ENCODE data around the gene ABHD12B.
A peak's percentile ranks its signal among the peaks of the same experiment; 100 is the strongest.
"Not testable (repeated sequence)": the region's sequence is repeated elsewhere in the genome, so short reads cannot be mapped to it uniquely, and the experiment has no call there.

ABHD12B gene

GRCh38 chr14:50936882-50937281 is 65.0 kb downstream of the ABHD12B start:
- DNase-seq (ENCODE audit: low spot score), result no peak
- Histone ChIP-seq H3K4me3 (no peak overlapping the region), H3K27ac (no peak overlapping the region)
- no peak for TF ChIP-seq CTCF (IDR thresholded peaks at IDR 0.05)

GRCh38 chr14:50937325-50937724 is 65.5 kb downstream of the ABHD12B start:
- DNase-seq (ENCODE audit: low spot score), result no peak
- Histone ChIP-seq H3K4me3 (no peak overlapping the region), H3K27ac (no peak overlapping the region)
- TF ChIP-seq CTCF (IDR thresholded peaks at IDR 0.05), result no peak

DNA sequence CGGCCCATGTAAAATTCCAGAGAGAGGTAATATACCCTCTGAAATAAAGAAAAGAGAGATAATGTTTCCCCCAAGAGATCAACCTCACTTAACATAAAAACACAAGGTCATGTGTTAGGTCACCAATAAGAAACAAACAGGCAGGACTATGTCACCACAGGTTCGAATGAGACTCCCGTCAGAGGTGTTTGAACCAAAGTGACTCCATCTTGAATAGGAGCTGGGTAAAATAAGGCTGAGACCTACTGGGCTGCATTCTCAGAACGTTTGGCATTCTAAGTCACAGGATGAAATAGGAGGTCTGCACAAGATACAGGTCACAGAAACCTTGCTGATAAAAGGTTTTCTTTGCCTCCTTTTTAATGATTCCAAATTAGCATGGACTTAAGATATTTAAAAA is 65.9 kb downstream of the ABHD12B start:
- no peak overlapping the region for H3K27ac ChIP-seq

DNA sequence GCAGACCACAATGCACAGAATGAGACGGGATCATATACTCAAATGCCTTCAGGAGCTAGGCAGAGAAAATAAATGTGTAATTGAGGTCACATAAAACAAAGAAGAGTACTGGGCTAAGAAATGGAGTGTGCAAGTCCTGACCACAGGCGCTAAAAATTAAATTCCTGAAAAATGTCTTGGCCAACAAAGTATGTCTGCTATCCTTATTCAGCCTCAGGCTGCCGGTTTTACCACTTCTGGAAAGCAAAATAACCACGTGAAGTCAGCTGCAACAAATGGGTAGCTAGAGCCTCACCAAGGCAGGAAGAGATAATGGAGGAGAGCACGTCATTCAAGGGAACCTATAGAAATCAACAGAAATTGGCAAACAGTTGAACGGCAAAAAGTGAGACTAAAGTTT is 69.3 kb downstream of the ABHD12B start:
- no peak for TF ChIP-seq CTCF (IDR thresholded peaks at IDR 0.05)
- Histone ChIP-seq H3K27ac (no peak overlapping the region), H3K4me3 (no peak overlapping the region)
- DNase-seq (ENCODE audit: low spot score), result no peak

More for the DNA sequence above, 65.9 kb downstream of the ABHD12B start:
- no peak for DNase-seq (ENCODE audit: low spot score)
- no peak for TF ChIP-seq CTCF (IDR thresholded peaks at IDR 0.05)
- no peak overlapping the region for H3K4me3 ChIP-seq

DNA sequence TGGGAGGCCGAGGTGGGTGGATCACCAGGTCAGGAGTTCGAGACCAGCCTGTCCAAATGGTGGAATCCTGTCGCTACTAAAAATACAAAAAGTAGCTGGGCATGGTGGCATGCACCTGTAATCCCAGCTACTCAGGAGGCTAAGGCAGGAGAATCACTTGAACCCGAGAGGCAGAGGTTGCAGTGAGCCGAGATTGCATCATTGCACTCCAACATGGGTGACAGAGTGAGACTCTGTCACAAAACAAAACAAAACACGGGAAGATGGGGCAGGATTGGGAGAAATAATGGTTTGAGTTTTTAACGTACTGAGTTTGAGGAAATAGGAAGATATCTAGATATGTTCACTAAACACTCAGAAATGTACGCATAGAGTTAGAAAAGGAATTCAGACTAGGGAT is 69.8 kb downstream of the ABHD12B start:
- H3K4me3 ChIP-seq; H3K27ac ChIP-seq; DNase-seq (ENCODE audit: low spot score): not testable (repeated sequence)

DNA sequence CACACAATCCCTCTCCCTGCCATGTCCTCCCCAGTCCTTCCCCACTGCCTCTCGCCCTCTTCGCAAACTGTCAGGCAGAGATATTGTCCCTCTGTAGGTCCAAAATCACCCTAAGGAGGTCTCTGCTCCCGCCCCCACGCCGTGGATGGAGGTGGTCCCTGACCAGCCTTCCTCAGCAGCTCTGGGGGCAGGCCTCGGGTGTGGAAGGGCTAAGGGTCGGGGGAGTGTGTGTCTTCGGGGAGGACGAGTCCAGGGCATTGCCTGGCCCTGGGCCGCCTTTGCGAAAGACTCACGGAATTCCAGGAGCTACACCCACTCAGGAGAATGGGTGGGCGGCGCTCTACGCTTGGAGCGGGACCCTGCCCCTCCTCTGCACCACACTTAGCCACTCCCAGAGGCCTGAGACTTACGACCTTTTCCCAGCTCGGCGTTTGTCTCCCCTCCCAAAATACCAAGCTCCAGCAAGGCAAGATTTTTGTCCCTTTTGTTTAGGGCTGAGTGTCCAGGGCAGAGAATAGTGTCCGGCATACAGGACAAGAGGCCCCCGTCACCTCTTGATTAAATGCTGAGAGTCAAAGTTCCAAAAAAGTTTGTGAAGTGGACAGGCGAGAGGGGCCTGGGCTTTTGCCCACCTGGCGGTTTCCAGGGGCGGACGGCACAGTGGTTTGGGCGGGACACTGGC is 71.5 kb downstream of the ABHD12B start:
- no peak for TF ChIP-seq CTCF (IDR thresholded peaks at IDR 0.05)
- peak overlapping the region; percentile 33 to 81 for H3K27ac ChIP-seq
- H3K4me3 ChIP-seq, result peak overlapping the region; percentile 82
- peak; percentile 76 for DNase-seq (ENCODE audit: low spot score)

DNA sequence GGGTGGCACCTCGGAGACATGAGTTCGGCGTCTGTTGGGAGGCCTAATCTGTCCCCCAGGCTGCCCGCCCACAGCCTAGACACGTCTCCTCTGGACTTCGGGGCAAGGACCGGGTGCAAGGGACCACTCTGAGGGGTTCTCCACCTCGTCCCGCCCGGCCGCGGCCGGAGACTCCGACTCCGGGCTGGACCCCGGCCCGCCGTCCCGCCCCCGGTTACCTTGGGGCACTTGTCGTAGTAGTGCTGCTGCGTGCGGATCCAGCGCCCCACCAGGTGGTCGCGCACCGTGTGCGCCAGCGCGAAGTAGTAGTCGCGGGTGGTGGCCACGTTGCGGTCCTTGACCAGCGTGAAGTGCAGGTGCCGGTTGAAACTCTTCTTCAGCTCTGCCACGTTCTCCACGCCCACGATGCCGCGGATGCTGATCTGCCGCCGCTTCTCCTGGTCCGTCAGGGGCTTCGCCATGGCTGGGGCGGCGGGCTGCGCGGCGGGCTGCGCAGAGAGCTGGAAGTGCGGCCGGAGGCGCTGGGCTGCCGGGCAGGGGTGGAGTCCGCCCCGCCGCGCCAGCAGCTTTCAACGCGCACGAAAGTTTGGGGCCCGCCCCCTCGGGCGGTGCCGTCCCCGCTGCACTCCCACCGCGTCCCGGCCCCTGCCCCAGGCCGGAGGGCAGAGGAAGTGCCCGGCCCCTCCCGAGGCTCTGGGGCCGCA is 72.2 kb downstream of the ABHD12B start, which contains the start of gene PYGL:
Gene PYGL (minus strand): TSS at position 541 of the 704 bp plus-strand sequence. CDS start 80 bp downstream, at position 461.
- H3K4me3 ChIP-seq, result peak within 1 kb of the TSS; percentile 82
- TF ChIP-seq CTCF (IDR thresholded peaks at IDR 0.05), result no peak
- DNase-seq (ENCODE audit: low spot score), result peak; percentile 81
- peak within 1 kb of the TSS; percentile 33 to 81 for H3K27ac ChIP-seq
